B cell (primary cell): Measurements from ENCODE around the gene TCN2.

Source experiments
- EZH2 ChIP-seq: IDR thresholded peaks from 2 replicates; pipeline ENCODE4 v1.6.1; 2012; ENCODE audit warnings: borderline replicate concordance, low read depth, mild to moderate bottlenecking, moderate library complexity, low read length; ENCODE audit not compliant: insufficient read depth, poor library complexity, severe bottlenecking
- TF ChIP-seq, protein P1 (sequence below): fragments of 200-600 bp; IDR thresholded peaks from one replicate; pipeline ENCODE4 v1.8.0; 2022; ENCODE audit warnings: antibody characterized with exemption, mild to moderate bottlenecking

DNA sequence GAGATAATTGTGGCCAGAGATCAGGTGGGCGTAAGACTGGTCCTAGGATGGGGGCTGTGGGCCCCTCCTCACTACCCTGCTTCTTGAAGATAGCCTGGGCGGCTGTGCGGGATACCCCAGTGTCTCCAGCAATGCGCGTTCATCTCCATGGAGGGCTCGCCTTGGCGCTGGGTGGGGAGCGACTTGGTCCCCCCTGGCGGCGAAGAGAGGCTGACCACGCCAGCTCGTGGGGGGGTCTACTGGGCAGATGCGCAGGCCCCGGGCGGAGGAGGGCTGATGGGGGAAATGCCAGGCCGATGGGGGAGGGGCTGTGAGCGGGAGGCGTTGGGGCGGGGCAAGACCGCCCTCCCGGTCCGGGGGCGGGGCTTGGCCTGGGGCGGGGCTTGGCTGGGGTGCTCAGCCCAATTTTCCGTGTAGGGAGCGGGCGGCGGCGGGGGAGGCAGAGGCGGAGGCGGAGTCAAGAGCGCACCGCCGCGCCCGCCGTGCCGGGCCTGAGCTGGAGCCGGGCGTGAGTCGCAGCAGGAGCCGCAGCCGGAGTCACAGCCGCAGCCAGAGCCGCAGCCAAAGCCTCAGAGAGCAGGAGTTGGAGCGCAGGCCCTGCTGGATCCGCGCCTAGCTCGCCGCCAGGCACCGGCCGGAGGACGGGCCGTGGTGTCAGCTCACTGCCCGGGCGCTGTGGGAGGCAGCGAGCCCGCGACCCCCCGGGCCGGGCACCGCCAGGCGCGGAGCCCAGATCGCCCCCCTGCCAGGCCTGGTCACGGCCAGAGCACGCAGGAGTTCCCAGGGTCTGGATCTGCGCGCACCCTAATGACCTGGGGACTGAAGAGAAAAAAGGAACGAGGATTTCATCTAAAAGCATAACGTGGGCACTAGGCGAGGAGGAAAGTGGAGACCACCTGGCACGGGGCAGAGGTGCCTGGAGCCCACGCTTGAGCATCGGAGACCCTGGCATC is 28.6 kb downstream of the TCN2 start, which contains the start of gene SLC35E4:
- TF ChIP-seq, protein P1, sequence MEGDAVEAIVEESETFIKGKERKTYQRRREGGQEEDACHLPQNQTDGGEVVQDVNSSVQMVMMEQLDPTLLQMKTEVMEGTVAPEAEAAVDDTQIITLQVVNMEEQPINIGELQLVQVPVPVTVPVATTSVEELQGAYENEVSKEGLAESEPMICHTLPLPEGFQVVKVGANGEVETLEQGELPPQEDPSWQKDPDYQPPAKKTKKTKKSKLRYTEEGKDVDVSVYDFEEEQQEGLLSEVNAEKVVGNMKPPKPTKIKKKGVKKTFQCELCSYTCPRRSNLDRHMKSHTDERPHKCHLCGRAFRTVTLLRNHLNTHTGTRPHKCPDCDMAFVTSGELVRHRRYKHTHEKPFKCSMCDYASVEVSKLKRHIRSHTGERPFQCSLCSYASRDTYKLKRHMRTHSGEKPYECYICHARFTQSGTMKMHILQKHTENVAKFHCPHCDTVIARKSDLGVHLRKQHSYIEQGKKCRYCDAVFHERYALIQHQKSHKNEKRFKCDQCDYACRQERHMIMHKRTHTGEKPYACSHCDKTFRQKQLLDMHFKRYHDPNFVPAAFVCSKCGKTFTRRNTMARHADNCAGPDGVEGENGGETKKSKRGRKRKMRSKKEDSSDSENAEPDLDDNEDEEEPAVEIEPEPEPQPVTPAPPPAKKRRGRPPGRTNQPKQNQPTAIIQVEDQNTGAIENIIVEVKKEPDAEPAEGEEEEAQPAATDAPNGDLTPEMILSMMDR, result no peak
- no peak for TF ChIP-seq EZH2
